Astrocyte of the cerebellum (primary cell): ENCODE data around the gene NXPE3.

Source experiments
- DNase-seq: peaks from one replicate; pipeline ENCODE4 v3.0.0-alpha.2; 2011; ENCODE audit warnings: low read depth
- H3K4me3 ChIP-seq: 2 replicates; pipeline ENCODE4 v1.5.1; 2011; ENCODE audit warnings: mild to moderate bottlenecking, low read depth, low read length, moderate library complexity
- CTCF ChIP-seq: IDR thresholded peaks from 2 replicates; pipeline ENCODE4 v1.5.1; 2012; ENCODE audit warnings: low read length, low read depth, moderate library complexity, mild to moderate bottlenecking; ENCODE audit errors: missing control alignments
- in situ Hi-C: cut with HindIII; loops from 2 replicates; pipeline ENCODE4 v1.10.0; 2017; ENCODE audit warnings: low sequenced_read_pairs

Gene NXPE3

GRCh38 chr3:101851072-101851770 is 72.2 kb downstream of the NXPE3 start:
- no peak for DNase-seq
- TF ChIP-seq CTCF, result no peak
- H3K4me3 ChIP-seq, result peak overlapping the region; percentile 96
- in situ Hi-C loops, result no loop called here

- H3K4me3 ChIP-seq, result peak overlapping the region; percentile 96
- TF ChIP-seq CTCF, result no peak
- in situ Hi-C loops, result no loop called here
- DNase-seq, result no peak
These were observed 73.1 kb downstream of the NXPE3 start for GRCh38 chr3:101851850-101852714.

- H3K4me3 ChIP-seq, result no peak overlapping the region
- no peak for TF ChIP-seq CTCF
- in situ Hi-C loops, result no loop called here
- DNase-seq, result no peak
These were observed 74.2 kb downstream of the NXPE3 start for GRCh38 chr3:101852983-101853840.

GRCh38 chr3:101853982-101854381 is 75.0 kb downstream of the NXPE3 start:
- no peak for DNase-seq
- H3K4me3 ChIP-seq, result no peak overlapping the region
- TF ChIP-seq CTCF, result no peak
- in situ Hi-C loops, result no loop called here

- no peak for TF ChIP-seq CTCF
- in situ Hi-C loops, result no loop called here
- DNase-seq, result no peak
These were observed 75.7 kb downstream of the NXPE3 start for GRCh38 chr3:101854608-101855304.

More at GRCh38 chr3:101854608-101855304, 75.7 kb downstream of the NXPE3 start:
- H3K4me3 ChIP-seq, result no peak overlapping the region
